Retinal pigment epithelial cell (primary cell): Measurements from ENCODE around the gene SP8.
"Not testable (repeated sequence)": the region's sequence is repeated elsewhere in the genome, so short reads cannot be mapped to it uniquely, and the experiment has no call there.

Experiments used
- DNase-seq: peaks from one replicate; pipeline ENCODE4 v3.0.0-alpha.2; 2010; ENCODE audit warnings: low read depth
- H3K4me3 ChIP-seq: 2 replicates; pipeline ENCODE4 v1.5.1; 2011; ENCODE audit warnings: mild to moderate bottlenecking, low read length, control low read depth, moderate library complexity
- TF ChIP-seq, protein P1 (sequence below): conservative IDR thresholded peaks from 2 replicates; pipeline ENCODE4 v1.5.1; 2011; ENCODE audit warnings: low read depth, low read length, control low read depth, inconsistent platforms

Gene SP8

DNA sequence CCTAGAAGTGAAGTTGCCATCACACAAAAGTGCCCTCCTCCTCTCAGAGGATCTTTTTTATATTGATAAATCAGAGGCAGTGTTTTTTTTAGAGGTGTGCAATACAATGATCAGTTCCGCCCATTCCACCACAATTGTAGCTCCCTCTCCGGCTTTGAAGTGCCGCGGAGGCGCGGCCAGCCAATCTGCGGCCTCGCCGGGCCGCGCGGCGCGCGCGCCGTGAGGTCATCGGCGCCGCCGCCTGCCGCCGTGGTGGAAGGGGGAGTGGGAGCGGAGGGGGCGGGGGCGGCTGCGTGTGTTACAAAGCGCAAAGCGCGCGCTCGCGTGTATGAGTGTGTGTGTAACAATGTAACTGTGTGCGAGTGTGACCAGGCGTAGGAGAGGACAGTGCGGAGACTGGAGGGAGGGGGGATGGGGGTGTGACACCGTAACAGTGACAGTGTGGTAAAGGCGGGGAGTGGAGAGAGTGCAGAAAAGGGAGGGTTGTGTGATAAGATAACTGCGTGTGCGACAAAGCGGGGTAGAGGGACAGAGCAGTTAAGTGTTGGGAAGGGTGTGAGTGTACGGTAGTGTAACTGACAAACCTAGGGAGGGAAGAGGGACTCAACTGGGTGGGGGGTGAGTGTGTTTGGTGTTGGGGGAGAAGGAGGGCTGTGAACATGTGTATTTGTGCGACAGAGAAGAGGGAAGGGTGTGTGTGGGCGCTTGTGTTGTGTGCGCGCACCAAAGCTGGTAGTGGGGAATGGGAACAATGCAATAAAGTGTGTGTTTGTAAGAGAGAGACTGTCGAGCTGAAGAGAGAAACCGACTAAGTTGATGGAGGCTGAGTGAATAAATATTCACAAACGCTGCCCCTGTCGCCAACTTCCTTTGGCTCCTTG is at the start of gene SP8:
SP8 (minus strand) TSS at position 108 of the 881 bp plus-strand sequence; CDS start at position 20, 88 bp downstream.
- peak within 1 kb of the TSS; percentile 44 for H3K4me3 ChIP-seq
- TF ChIP-seq, protein P1, sequence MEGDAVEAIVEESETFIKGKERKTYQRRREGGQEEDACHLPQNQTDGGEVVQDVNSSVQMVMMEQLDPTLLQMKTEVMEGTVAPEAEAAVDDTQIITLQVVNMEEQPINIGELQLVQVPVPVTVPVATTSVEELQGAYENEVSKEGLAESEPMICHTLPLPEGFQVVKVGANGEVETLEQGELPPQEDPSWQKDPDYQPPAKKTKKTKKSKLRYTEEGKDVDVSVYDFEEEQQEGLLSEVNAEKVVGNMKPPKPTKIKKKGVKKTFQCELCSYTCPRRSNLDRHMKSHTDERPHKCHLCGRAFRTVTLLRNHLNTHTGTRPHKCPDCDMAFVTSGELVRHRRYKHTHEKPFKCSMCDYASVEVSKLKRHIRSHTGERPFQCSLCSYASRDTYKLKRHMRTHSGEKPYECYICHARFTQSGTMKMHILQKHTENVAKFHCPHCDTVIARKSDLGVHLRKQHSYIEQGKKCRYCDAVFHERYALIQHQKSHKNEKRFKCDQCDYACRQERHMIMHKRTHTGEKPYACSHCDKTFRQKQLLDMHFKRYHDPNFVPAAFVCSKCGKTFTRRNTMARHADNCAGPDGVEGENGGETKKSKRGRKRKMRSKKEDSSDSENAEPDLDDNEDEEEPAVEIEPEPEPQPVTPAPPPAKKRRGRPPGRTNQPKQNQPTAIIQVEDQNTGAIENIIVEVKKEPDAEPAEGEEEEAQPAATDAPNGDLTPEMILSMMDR: no peak
- DNase-seq: no peak

DNA sequence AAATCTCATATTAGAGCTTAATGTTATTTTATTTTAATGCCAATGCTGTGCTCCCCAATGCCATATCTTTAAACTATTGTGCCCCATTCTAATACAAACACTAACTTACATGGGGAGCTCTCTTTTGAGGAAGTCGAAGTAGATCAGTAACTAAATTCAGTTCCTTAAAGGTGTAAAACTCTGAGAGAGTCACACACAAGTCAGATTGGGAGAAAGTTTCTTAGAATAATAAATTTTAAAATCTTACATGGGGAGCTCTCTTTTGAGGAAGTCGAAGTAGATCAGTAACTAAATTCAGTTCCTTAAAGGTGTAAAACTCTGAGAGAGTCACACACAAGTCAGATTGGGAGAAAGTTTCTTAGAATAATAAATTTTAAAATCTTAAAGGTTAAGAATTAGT is 49.7 kb upstream of the SP8 start:
- not testable (repeated sequence) for DNase-seq, H3K4me3 ChIP-seq

DNA sequence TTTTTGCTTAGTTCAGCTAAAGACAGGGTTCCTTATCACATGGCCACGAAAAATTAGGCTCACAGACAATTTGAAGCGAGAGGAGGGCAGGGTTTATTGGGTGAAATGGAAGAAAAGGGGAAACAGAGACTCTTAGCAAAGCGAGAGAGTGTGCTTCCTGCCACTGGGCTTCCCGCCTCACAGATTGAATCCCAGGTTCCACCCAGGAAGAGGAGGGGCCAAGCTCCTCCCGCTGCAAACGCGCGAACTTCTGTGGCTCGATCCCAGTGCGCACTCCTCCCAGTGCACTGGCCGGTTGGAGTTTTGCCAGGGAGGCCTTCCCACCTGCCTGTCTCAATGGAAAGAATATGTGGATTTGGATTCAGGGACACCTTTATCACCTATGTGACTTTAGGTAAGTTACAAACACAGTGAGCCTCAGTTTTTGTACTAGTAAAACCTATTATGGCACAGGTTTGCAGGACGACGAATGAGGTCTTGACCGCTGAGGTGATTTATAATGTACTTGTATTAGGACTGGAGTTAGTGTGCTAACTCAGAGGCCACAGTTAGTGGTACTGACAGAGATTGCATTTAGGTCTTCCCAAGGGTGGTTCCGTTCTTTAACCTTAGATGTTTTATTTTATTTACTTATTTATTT is 48.5 kb upstream of the SP8 start:
- no peak for DNase-seq
- no peak overlapping the region for H3K4me3 ChIP-seq
- TF ChIP-seq, protein P1: no peak

DNA sequence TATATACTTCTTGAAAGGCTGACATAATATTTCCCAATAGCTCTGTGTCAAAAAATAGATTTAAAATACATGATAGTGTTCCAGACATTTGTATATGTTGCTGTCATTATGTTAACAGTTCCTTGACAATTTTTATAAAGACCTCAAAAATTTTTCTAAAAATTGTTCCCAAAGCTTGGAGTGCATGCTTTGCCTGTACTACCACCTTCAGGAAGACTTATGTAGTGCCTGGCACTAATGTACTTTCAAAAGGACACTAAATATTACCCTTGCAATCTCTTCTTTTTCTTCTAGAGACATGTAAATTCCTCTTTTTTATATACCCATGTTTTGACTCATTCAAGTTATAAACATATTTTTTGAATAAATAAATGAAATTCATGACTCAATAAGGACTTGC is 48.0 kb upstream of the SP8 start:
- TF ChIP-seq, protein P1: peak; percentile 67
- no peak for DNase-seq
- H3K4me3 ChIP-seq: no peak overlapping the region

DNA sequence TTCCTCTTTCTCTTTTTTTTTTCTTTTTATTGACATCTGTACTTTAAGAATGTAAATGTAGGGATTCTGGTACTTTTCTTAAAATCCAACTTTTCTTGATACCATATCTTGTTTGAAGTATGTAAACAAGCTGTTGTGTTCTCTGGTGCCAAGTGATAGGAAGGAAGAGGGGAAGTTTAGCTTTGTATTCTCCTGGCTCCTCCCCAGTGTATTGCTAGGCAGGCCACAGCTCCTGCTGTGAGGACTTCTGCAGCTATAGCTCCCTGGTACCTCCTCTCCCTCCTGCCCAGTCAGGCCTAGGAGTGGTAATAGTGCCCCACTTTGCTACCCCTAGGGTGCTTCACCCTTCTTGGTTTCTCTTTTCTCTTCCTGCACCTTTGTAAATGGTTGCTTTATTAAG is 45.3 kb upstream of the SP8 start:
- TF ChIP-seq, protein P1: no peak
- DNase-seq: no peak
- no peak overlapping the region for H3K4me3 ChIP-seq

DNA sequence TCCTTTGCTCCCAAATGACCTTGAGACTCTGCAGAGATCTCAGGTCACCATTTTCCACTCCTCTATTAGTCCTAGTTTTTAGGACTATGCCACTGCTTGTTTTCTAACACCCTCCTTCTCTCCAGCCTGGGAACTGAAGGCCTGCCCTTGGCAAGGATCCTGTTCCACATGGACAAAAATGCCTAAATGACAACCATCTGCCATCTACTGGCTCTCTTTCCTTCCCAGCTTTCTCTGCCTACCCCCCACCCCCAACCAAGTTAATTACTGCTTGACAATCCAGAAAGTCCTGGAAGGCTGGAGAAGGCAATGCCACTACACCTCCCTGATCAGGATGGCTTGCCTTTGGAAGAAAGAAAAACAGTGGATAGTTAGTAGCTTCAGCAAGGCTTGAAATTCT is 44.8 kb upstream of the SP8 start:
- TF ChIP-seq, protein P1: no peak

DNA sequence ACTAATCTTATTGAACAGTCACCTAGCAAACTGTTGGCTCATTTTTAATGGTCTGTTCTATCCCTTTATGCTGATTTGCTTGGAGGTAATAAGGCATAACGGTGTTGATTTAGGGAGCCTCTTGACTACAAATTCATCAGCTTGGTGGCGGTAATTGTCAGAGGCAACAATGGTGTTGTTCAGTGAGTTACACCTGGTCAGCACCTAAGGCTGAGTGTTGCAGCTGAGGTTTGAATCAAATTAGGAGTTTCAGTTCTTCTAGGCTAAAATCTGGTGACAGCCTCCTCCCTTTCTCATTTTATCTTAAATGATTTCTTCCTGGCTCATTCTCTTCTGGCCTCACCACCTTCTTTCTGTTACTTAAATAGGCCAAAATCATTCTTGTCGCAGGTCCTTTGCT is 42.3 kb upstream of the SP8 start:
- H3K4me3 ChIP-seq: no peak overlapping the region
- TF ChIP-seq, protein P1: no peak
- no peak for DNase-seq

More for the DNA sequence above, 44.8 kb upstream of the SP8 start:
- no peak for DNase-seq
- H3K4me3 ChIP-seq: no peak overlapping the region
